AG04450 (cell line): ENCODE data around the gene CCNQ. TPM values are rescaled to one million over a fixed set of nuclear protein-coding genes. Genes with fewer than 3 reads are reported as not detected.

Experiments used
- CTCF ChIA-PET: fragments of 300-600, 350-600 bp; formaldehyde crosslinking; extraction: SDS; loops from one replicate; lab custom pipeline; 2022; ENCODE audit warnings: antibody characterized with exemption, inconsistent platforms; lab: Charles Lee
- POLR2A ChIA-PET: fragments of 350-600 bp; formaldehyde crosslinking; extraction: SDS; loops from one replicate; lab custom pipeline; 2021; ENCODE audit warnings: antibody characterized with exemption, inconsistent platforms; lab: Yijun Ruan, JAX
- DNase-seq: peaks from one replicate; pipeline ENCODE4 v3.0.0-alpha.2; 2011; ENCODE audit warnings: low read depth, low spot score
- H3K27ac ChIP-seq: one replicate; pipeline ENCODE4 v1.5.1; 2012; ENCODE audit warnings: low read depth, low read length, control low read depth
- H3K27me3 ChIP-seq: one replicate; pipeline ENCODE4 v1.6.0; 2012; ENCODE audit warnings: low read length; ENCODE audit not compliant: control insufficient read depth, insufficient read depth
- H3K4me3 ChIP-seq: 2 replicates; pipeline ENCODE4 v1.5.1; 2011; ENCODE audit warnings: mild to moderate bottlenecking, low read depth, low read length, control low read depth
- H3K9me3 ChIP-seq: 2 replicates; pipeline ENCODE4 v1.5.1; 2012; ENCODE audit warnings: low read length; ENCODE audit not compliant: control insufficient read depth, insufficient read depth
- CTCF ChIP-seq: IDR thresholded peaks from 2 replicates; pipeline ENCODE4 v1.5.1; 2011; ENCODE audit warnings: low read depth, low read length, control low read depth, inconsistent platforms
- polyA plus RNA-seq: library from polyadenylated mRNA; depleted of rRNA; stranded (reverse); fragments of >200 nt; gene quantifications from 2 replicates; pipeline ENCODE4 v1.2.3, GENCODE V29; 2011

The CCNQ gene
- polyA plus RNA-seq, 1 experiment, result 23.6 TPM

GRCh38 chrX:153576961-153577360 is 22.0 kb downstream of the CCNQ start:
- no peaks in the 10 kb centered on the region for H3K9me3 ChIP-seq
- H3K27me3 ChIP-seq, result peaks cover 7% of the 10 kb centered on the region
- CTCF ChIA-PET, result no interaction called here
- POLR2A ChIA-PET, result no interaction called here
- no peak overlapping the region for H3K4me3 ChIP-seq
- H3K27ac ChIP-seq, result no peak overlapping the region
- DNase-seq, result no peak
- no peak for TF ChIP-seq CTCF

DNA sequence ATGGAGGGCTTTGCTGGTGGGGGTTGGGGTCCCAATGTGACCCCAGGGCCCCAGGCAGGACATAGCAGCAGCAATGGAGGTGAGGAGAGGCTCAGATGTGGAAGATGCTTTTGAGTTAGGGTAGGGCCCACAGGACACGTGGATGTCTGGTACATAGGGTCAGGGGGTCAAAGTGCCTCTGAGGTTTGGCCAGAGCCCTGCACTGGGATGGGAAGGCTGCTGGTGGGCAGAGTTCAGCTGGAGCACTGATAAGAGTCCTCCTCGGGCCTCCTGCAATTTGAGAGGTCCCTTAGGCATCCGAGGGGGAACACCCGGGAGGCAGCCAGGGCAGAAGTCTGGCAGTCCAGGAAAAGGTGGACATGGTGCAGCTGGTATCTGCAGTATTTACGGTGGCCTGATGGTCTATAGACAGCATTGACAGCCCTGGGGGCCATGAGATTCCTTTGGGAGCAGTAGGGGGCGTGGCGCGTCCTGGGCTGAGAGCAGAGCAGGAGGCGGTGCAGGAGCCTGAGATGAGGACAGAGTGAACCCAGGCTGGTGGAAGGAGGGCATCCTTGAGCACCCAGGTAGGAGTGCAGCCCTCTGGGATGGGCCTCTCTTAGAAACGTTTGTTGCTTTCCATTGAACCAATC is 22.6 kb downstream of the CCNQ start:
- no peak for DNase-seq
- ChIA-PET POLR2A (no interaction called here), CTCF (no interaction called here)
- peaks cover 7% of the 10 kb centered on the region for H3K27me3 ChIP-seq
- no peak for TF ChIP-seq CTCF
- no peak overlapping the region for H3K27ac ChIP-seq
- no peaks in the 10 kb centered on the region for H3K9me3 ChIP-seq
- H3K4me3 ChIP-seq, result no peak overlapping the region

- ChIA-PET CTCF (interaction anchor here (0.7 kb wide), 1 partner anchor 93 kb away, joined by 5 read pairs; no protein-coding TSS in a partner anchor), POLR2A (no interaction called here)
- Histone ChIP-seq H3K4me3 (no peak overlapping the region), H3K9me3 (no peaks in the 10 kb centered on the region), H3K27ac (no peak overlapping the region), H3K27me3 (peaks cover 7% of the 10 kb centered on the region)
- TF ChIP-seq CTCF, result no peak
- DNase-seq, result no peak
Measured at GRCh38 chrX:153573984-153574383, 25.0 kb downstream of the CCNQ start.

GRCh38 chrX:153572601-153573000 is 26.3 kb downstream of the CCNQ start:
- no peak for DNase-seq
- no peaks in the 10 kb centered on the region for H3K9me3 ChIP-seq
- H3K27me3 ChIP-seq, result peaks cover 7% of the 10 kb centered on the region
- TF ChIP-seq CTCF, result no peak
- H3K27ac ChIP-seq, result no peak overlapping the region
- ChIA-PET POLR2A (no interaction called here), CTCF (no interaction called here)
- H3K4me3 ChIP-seq, result no peak overlapping the region

GRCh38 chrX:153571534-153571908 is 27.4 kb downstream of the CCNQ start:
- Histone ChIP-seq H3K27me3 (peaks cover 7% of the 10 kb centered on the region), H3K9me3 (no peaks in the 10 kb centered on the region), H3K27ac (no peak overlapping the region), H3K4me3 (no peak overlapping the region)
- ChIA-PET POLR2A (no interaction called here), CTCF (no interaction called here)
- DNase-seq, result no peak
- TF ChIP-seq CTCF, result no peak
